HG03457 (cell line): Measurements from ENCODE around the gene SETD2.
"Not testable (repeated sequence)": the region's sequence is repeated elsewhere in the genome, so short reads cannot be mapped to it uniquely, and the experiment has no call there.

Source experiments
- ATAC-seq: cut with Tn5 transposase; IDR thresholded peaks from one replicate; pipeline ENCODE4 v1.9.1; 2021; ENCODE audit warnings: moderate number of reproducible peaks; ENCODE audit not compliant: unreplicated experiment

The SETD2 gene

GRCh38 chr3:47036145-47036544 lies 127.8 kb downstream of the SETD2 start:
- ATAC-seq, result no peak

- ATAC-seq, result no peak
Measured at GRCh38 chr3:47035645-47036044, 128.3 kb downstream of the SETD2 start.

- no peak for ATAC-seq
Measured at GRCh38 chr3:47034868-47035489, 128.9 kb downstream of the SETD2 start.

GRCh38 chr3:47031041-47031440 lies 132.9 kb downstream of the SETD2 start:
- ATAC-seq, result not testable (repeated sequence)

GRCh38 chr3:47028667-47029066 lies 135.2 kb downstream of the SETD2 start:
- ATAC-seq, result no peak

DNA sequence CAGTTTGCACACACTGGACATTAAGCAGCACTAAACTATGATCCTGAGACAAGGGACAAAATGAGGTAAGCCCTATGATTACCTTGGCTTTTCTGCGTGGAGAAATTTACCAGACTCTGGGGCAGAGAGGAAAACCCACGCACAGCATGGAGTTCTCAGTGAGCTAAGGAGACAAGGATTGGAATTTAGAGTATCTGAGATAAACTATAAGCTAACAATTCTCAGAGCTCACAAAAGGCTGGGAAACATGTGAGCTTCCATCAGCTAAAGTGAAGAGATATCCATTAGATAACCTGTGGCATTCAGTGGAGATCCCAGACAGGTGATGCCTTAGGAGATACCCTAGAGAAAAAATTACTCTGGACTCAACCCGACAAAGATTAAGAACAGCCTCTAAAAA lies 135.8 kb downstream of the SETD2 start:
- ATAC-seq, result no peak

DNA sequence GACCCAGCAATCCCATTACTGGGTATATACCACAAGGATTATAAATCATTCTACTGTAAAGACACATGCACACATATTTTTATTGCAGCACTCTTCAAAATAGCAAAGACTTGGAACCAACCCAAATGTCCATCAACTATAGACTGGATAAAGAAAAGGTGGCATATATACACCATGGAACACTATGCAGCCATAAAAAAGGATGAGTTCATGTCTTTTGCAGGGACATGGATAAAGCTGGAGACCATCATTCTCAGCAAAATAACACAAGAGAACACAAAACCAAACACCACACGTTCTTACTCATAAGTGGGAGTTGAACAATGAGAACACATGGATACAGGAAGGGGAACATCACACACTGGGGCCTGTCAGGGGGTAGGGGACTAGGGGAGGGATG lies 137.5 kb downstream of the SETD2 start:
- ATAC-seq, result not testable (repeated sequence)

DNA sequence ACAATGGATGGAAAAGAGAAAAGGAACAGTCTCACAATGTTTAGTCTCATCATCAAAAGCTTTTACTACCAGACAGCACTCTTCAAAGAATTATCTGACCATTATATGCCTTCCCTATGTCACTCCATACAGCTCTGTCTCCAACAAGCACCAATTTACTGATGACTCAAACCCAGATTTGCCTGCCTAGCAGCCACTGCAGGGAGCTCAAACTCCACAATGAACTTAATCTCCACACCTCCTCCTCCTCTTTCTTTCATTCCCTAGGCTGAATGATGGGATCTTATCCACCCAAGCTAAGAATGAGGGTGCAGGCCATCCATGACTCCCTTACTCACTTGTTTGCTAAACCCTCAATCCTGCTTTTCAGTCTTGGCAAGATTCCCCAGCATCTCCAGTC lies 139.0 kb downstream of the SETD2 start:
- no peak for ATAC-seq

- no peak for ATAC-seq
Measured at GRCh38 chr3:47022641-47023071, 141.3 kb downstream of the SETD2 start.

- ATAC-seq, result no peak
Measured at GRCh38 chr3:47020311-47020710, 143.6 kb downstream of the SETD2 start.

- no peak for ATAC-seq
Measured at GRCh38 chr3:47019201-47019600, 144.7 kb downstream of the SETD2 start.

GRCh38 chr3:47018269-47018611 lies 145.7 kb downstream of the SETD2 start:
- ATAC-seq, result no peak

- no peak for ATAC-seq
Measured at GRCh38 chr3:47017504-47018268, 146.2 kb downstream of the SETD2 start.

DNA sequence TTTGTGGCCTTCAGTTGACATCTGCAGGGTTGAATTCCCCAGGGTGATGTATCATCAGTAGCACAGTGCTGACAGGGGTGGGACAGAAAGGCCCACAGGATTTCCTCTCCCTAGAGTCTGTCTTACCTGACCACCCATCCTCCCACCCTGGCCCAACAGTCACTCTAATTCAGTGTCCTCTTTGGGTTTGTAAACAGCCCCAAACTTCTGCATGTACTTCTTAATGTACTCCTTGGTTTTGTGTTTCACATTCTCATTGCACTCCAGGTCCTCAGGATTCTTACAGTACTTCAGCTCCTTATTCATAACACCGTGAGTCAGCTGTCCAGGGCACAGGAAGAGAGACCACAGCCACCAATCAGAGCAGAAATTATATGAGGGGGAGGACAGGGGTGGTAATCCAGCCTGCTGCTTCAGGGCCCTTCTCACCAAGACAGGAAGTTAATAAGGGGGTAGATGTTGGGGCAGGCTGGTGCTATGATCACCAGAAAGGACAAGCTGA lies 146.9 kb downstream of the SETD2 start:
- ATAC-seq, result no peak

DNA sequence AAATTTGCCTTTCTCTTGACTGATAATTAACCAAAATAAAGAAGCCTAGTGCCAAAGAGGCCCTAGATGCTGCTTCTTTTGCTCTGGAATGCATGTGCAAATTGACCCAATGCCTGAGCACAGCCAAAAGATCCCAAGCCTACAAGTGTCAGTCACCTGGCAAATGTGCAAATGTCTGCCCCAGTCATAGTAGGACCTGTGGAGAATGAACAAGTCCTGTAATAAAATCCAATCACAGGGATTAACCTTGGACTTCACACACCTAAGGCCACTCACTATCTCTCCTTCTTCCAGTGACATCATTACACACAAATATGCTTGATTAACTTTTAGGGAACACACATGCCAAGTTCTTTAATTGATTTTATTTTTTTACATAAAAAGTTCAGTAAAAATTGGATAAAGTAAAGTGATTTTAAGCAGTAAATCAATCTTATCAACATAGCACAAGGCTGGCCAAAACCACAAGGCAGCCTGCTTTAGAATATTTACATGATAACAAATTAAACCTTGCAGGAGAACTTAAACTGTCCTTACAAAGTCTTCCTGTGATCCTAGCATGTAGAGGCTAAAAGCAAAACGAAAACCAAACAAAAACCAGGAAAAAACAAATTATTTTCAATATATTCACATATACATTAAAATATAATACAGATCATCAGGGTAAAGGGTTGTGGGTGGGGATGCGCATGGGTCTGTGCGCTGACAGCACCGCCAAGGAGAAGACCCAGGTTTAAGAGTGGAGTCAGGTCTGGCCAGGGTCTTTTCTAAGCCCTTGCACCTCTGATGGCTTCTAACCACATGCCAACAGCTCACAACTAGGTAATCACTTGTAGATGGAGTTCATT lies 147.6 kb downstream of the SETD2 start:
- no peak for ATAC-seq

GRCh38 chr3:47015151-47015550 lies 148.8 kb downstream of the SETD2 start:
- no peak for ATAC-seq

DNA sequence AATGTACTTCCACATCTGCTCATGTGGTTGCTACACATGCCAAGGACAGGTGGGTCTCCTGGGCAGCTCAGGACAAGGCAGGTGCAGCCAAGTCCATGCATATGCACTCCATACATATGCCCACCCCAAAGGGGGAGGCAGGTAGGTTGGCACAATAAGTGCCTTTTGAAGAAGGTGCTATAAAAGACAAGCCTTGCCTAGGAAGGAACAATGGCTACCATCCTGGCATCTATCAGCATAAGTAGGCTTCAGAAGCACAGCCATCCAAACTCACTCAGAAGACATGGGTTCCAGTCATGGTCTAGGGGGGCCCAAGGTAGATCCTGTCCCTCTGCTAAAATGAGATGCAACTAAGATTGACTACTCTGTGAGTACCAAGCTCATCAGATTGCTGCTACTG lies 149.9 kb downstream of the SETD2 start:
- ATAC-seq, result no peak

DNA sequence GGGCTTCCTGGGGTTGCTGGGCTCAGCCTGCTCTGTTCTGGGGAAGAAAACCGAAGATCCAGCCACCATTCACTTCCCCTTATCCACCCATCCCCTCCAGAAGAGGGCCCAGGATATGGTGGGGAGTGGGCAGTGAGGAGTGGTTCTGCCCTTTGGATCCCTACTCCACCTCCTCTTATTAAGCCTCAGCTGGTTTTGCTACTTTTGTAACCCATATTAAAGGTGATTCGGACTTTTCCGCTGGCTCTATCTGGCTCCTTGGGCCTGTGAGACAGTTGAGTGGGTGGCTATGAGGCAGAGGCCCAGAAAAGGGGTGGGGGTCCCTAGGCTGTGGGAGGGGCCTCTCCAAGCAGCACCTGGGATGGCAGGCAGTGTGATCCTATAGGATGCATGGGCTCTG lies 150.7 kb downstream of the SETD2 start:
- ATAC-seq, result no peak

GRCh38 chr3:47012342-47013230 lies 151.3 kb downstream of the SETD2 start:
- no peak for ATAC-seq

GRCh38 chr3:47011371-47011770 lies 152.5 kb downstream of the SETD2 start:
- ATAC-seq, result no peak

GRCh38 chr3:47010910-47011309 lies 153.0 kb downstream of the SETD2 start:
- ATAC-seq, result no peak
